Ishikawa (cell line): ENCODE measurements around the gene MST1R.

Source experiments
- CEBPB ChIP-seq: IDR thresholded peaks from 2 replicates; pipeline ENCODE4 v1.6.1; 2012
- CREB1 ChIP-seq: IDR thresholded peaks from 2 replicates; pipeline ENCODE4 v1.6.1; 2012; ENCODE audit warnings: low read depth
- EGR1 ChIP-seq: IDR thresholded peaks from 2 replicates; pipeline ENCODE4 v1.6.1; 2012
- EP300 ChIP-seq: IDR thresholded peaks from 2 replicates; pipeline ENCODE4 v1.6.1; 2012; ENCODE audit warnings: borderline replicate concordance
- FOXM1 ChIP-seq: IDR thresholded peaks from 2 replicates; pipeline ENCODE4 v1.6.1; 2012; ENCODE audit warnings: low read depth, borderline replicate concordance
- MAX ChIP-seq: IDR thresholded peaks from 2 replicates; pipeline ENCODE4 v1.6.1; 2012
- NFIC ChIP-seq: IDR thresholded peaks from 2 replicates; pipeline ENCODE4 v1.6.1; 2012
- RAD21 ChIP-seq: IDR thresholded peaks from 2 replicates; pipeline ENCODE4 v1.6.1; 2012; ENCODE audit warnings: low read depth
- REST ChIP-seq: IDR thresholded peaks from 2 replicates; pipeline ENCODE4 v1.6.1; 2012; ENCODE audit warnings: low read depth, mild to moderate bottlenecking
- TAF1 ChIP-seq: IDR thresholded peaks from 2 replicates; pipeline ENCODE4 v1.6.1; 2012; ENCODE audit warnings: low read depth, mild to moderate bottlenecking
- TCF12 ChIP-seq: IDR thresholded peaks from 2 replicates; pipeline ENCODE4 v1.6.1; 2012; ENCODE audit warnings: low read depth
- TEAD4 ChIP-seq: IDR thresholded peaks from 2 replicates; pipeline ENCODE4 v1.6.1; 2012
- USF1 ChIP-seq: IDR thresholded peaks from 2 replicates; pipeline ENCODE4 v1.6.1; 2012
- YY1 ChIP-seq: IDR thresholded peaks from 2 replicates; pipeline ENCODE4 v1.6.1; 2012; ENCODE audit warnings: low read depth
- ZBTB7A ChIP-seq: IDR thresholded peaks from 2 replicates; pipeline ENCODE4 v1.6.1; 2012; ENCODE audit warnings: low read depth

MST1R gene

GRCh38 chr3:49914906-49915305 is 11.2 kb upstream of the MST1R start:
- TF ChIP-seq NFIC, result no peak
- no peak for TF ChIP-seq YY1

- no peak for TF ChIP-seq FOXM1
- no peak for TF ChIP-seq CREB1
- TF ChIP-seq EGR1, result no peak
- TF ChIP-seq ZBTB7A, result no peak
- TF ChIP-seq YY1, result no peak
- no peak for TF ChIP-seq CEBPB
- TF ChIP-seq NFIC, result no peak
- no peak for TF ChIP-seq REST
- TF ChIP-seq RAD21, result no peak
- no peak for TF ChIP-seq USF1
- no peak for TF ChIP-seq TAF1
- TF ChIP-seq TCF12, result no peak
- no peak for TF ChIP-seq EP300
- TF ChIP-seq TEAD4, result no peak
- no peak for TF ChIP-seq MAX
Observed at GRCh38 chr3:49912881-49913281, 9.2 kb upstream of the MST1R start.

GRCh38 chr3:49911611-49912010 is 7.9 kb upstream of the MST1R start:
- no peak for TF ChIP-seq USF1
- TF ChIP-seq RAD21, result no peak
- TF ChIP-seq EP300, result no peak
- no peak for TF ChIP-seq NFIC
- no peak for TF ChIP-seq TAF1
- no peak for TF ChIP-seq REST
- no peak for TF ChIP-seq CREB1
- TF ChIP-seq MAX, result no peak
- TF ChIP-seq CEBPB, result no peak
- no peak for TF ChIP-seq TCF12

- no peak for TF ChIP-seq CREB1
- TF ChIP-seq REST, result no peak
- no peak for TF ChIP-seq YY1
- TF ChIP-seq MAX, result no peak
- no peak for TF ChIP-seq TEAD4
- TF ChIP-seq USF1, result no peak
Observed at GRCh38 chr3:49911124-49911420, 7.4 kb upstream of the MST1R start.

GRCh38 chr3:49910409-49911123 is 6.9 kb upstream of the MST1R start:
- TF ChIP-seq ZBTB7A (no peak), REST (no peak), MAX (no peak), TCF12 (no peak), EP300 (no peak), CREB1 (no peak), CEBPB (no peak)
